Measurements from ENCODE around the gene DOCK8. TPM values are rescaled to one million over a fixed set of nuclear protein-coding genes. Genes with fewer than 3 reads are reported as not detected.

Gene DOCK8
- polyA plus RNA-seq, 1 donor (not counting 4 experiments of a cell fraction or from before 2014, with no cell fraction given) = 1.5 TPM

- FAIRE-seq (peak; percentile 99), DNase-seq (ENCODE audit: low read depth, low spot score) (peak; percentile 84)
- Histone ChIP-seq H3K27me3 (ENCODE audit: control insufficient read depth, extremely low read depth, insufficient read depth, low read length) (no peaks in the 10 kb centered on the region), H3K36me3 (ENCODE audit: control insufficient read depth in 2 of 2, extremely low read depth in 1 of 2, insufficient read depth in 2 of 2, low read length in 2 of 2) (no peaks in the 10 kb centered on the region), H3K4me3 (ENCODE audit: control insufficient read depth in 2 of 3, extremely low read depth in 1 of 3, insufficient read depth in 2 of 3, low read depth in 1 of 3, low read length in 3 of 3) (no peak overlapping the region), H3K79me2 (ENCODE audit: control insufficient read depth, insufficient read depth, low read length) (no peaks in the 10 kb centered on the region), H3K4me2 (ENCODE audit: control insufficient read depth, extremely low read depth, insufficient read depth, low read depth, low read length) (peak overlapping the region; percentile 54), H3K9me3 (ENCODE audit: control insufficient read depth, low read depth, low read length) (no peaks in the 10 kb centered on the region), H3K27ac (ENCODE audit: control insufficient read depth, insufficient read depth, low read length) (peak overlapping the region; percentile 55), H3K9ac (ENCODE audit: control insufficient read depth, extremely low read depth, insufficient read depth, low read length) (peak overlapping the region; percentile 32), H3K4me1 (ENCODE audit: control insufficient read depth, extremely low read depth, insufficient read depth, low read length) (peaks cover 31% of the 10 kb centered on the region), H2AFZ (ENCODE audit: control insufficient read depth, low read length) (peak overlapping the region; percentile 83), H4K20me1 (ENCODE audit: control insufficient read depth, extremely low read depth, insufficient read depth, low read length) (no peaks in the 10 kb centered on the region), H3K9me1 (ENCODE audit: control insufficient read depth, extremely low read depth, insufficient read depth, low read length) (no peaks in the 10 kb centered on the region)
- TF ChIP-seq CTCF (optimal IDR thresholded peaks at IDR 0.05 in 1 of 3, IDR thresholded peaks at IDR 0.05 in 1 of 3, conservative IDR thresholded peaks at IDR 0.05 in 1 of 3; ENCODE audit: extremely low read depth in 1 of 3, insufficient read depth in 2 of 3, low read length in 3 of 3) (no peak), EZH2 (IDR thresholded peaks at IDR 0.05; ENCODE audit: low read length) (no peak)
- dilution Hi-C loops (cut with MboI; ENCODE audit: extremely low pct_ligation_motif_present, low sequenced_read_pairs) = no loop called here
Observed at GRCh38 chr9:447230-448025, 232.8 kb downstream of the DOCK8 start.

- FAIRE-seq (no peak), DNase-seq (ENCODE audit: low read depth, low spot score) (no peak)
- H3K4me3 ChIP-seq (ENCODE audit: control insufficient read depth in 2 of 3, extremely low read depth in 1 of 3, insufficient read depth in 2 of 3, low read depth in 1 of 3, low read length in 3 of 3) = no peak overlapping the region
- no peaks in the 10 kb centered on the region for H3K79me2 ChIP-seq (ENCODE audit: control insufficient read depth, insufficient read depth, low read length)
- no peaks in the 10 kb centered on the region for H3K27me3 ChIP-seq (ENCODE audit: control insufficient read depth, extremely low read depth, insufficient read depth, low read length)
- no peaks in the 10 kb centered on the region for H3K36me3 ChIP-seq (ENCODE audit: control insufficient read depth in 2 of 2, extremely low read depth in 1 of 2, insufficient read depth in 2 of 2, low read length in 2 of 2)
- dilution Hi-C loops (cut with MboI; ENCODE audit: extremely low pct_ligation_motif_present, low sequenced_read_pairs) = no loop called here
- no peaks in the 10 kb centered on the region for H4K20me1 ChIP-seq (ENCODE audit: control insufficient read depth, extremely low read depth, insufficient read depth, low read length)
- no peaks in the 10 kb centered on the region for H3K9me1 ChIP-seq (ENCODE audit: control insufficient read depth, extremely low read depth, insufficient read depth, low read length)
- H3K27ac ChIP-seq (ENCODE audit: control insufficient read depth, insufficient read depth, low read length) = no peak overlapping the region
- H3K4me2 ChIP-seq (ENCODE audit: control insufficient read depth, extremely low read depth, insufficient read depth, low read depth, low read length) = no peak overlapping the region
- TF ChIP-seq EZH2 (IDR thresholded peaks at IDR 0.05; ENCODE audit: low read length) (no peak), CTCF (optimal IDR thresholded peaks at IDR 0.05 in 1 of 3, IDR thresholded peaks at IDR 0.05 in 1 of 3, conservative IDR thresholded peaks at IDR 0.05 in 1 of 3; ENCODE audit: extremely low read depth in 1 of 3, insufficient read depth in 2 of 3, low read length in 3 of 3) (no peak)
- no peak overlapping the region for H2AFZ ChIP-seq (ENCODE audit: control insufficient read depth, low read length)
- peaks cover 24% of the 10 kb centered on the region for H3K4me1 ChIP-seq (ENCODE audit: control insufficient read depth, extremely low read depth, insufficient read depth, low read length)
- no peak overlapping the region for H3K9ac ChIP-seq (ENCODE audit: control insufficient read depth, extremely low read depth, insufficient read depth, low read length)
- H3K9me3 ChIP-seq (ENCODE audit: control insufficient read depth, low read depth, low read length) = no peaks in the 10 kb centered on the region
Observed at GRCh38 chr9:450057-450456, 235.4 kb downstream of the DOCK8 start.
